HepG2 (cell line): Measurements from ENCODE around the gene MPV17L2. TPM values are rescaled to one million over a fixed set of nuclear protein-coding genes. Genes with fewer than 3 reads are reported as not detected.
A peak's percentile ranks its signal among the peaks of the same experiment; 100 is the strongest.

Experiments
- CENPX ChIP-seq: sonication (generic); formaldehyde crosslinking; IDR thresholded peaks from 2 replicates; pipeline ENCODE4 v1.9.0; 2021; ENCODE audit warnings: mild to moderate bottlenecking, missing genetic modification reagents, moderate library complexity
- DPF2 ChIP-seq: sonication (generic); formaldehyde crosslinking; IDR thresholded peaks from 2 replicates; pipeline ENCODE4 v1.4.0; 2020; ENCODE audit warnings: mild to moderate bottlenecking, low read depth, missing genetic modification reagents, borderline replicate concordance
- ELF1 ChIP-seq: sonication (generic); formaldehyde crosslinking; IDR thresholded peaks from 2 replicates; pipeline ENCODE4 v1.4.0; 2020; ENCODE audit warnings: missing genetic modification reagents
- HOXA3 ChIP-seq: sonication (generic); formaldehyde crosslinking; IDR thresholded peaks from 2 replicates; pipeline ENCODE4 v1.5.0; 2020; ENCODE audit warnings: missing genetic modification reagents
- JDP2 ChIP-seq: sonication (generic); formaldehyde crosslinking; IDR thresholded peaks from 2 replicates; pipeline ENCODE4 v1.8.1; 2022; ENCODE audit warnings: missing genetic modification reagents, borderline replicate concordance
- MTA1 ChIP-seq: sonication (generic); formaldehyde crosslinking; IDR thresholded peaks from 2 replicates; pipeline ENCODE4 v1.4.0; 2020; ENCODE audit warnings: missing genetic modification reagents, mild to moderate bottlenecking, borderline replicate concordance
- REL ChIP-seq: sonication (generic); formaldehyde crosslinking; conservative IDR thresholded peaks from 2 replicates; pipeline ENCODE4 v1.8.0; 2022; ENCODE audit warnings: mild to moderate bottlenecking, missing genetic modification reagents, moderate library complexity
- SP1 ChIP-seq, 2 experiments: fragments of 450-650 bp in 1 of 2; sonication (generic) in 1 of 2; formaldehyde crosslinking in 1 of 2; IDR thresholded peaks; 2 replicates each; pipeline versions ENCODE4 v1.4.0 to v1.6.1; 2016 to 2020; ENCODE audit warnings: missing genetic modification reagents in 1 of 2
- THRA ChIP-seq: sonication (generic); formaldehyde crosslinking; IDR thresholded peaks from 2 replicates; pipeline ENCODE4 v1.4.0; 2020; ENCODE audit warnings: missing genetic modification reagents, borderline replicate concordance
- ZC3H4 ChIP-seq: sonication (generic); formaldehyde crosslinking; IDR thresholded peaks from 2 replicates; pipeline ENCODE4 v1.4.0; 2020; ENCODE audit warnings: missing genetic modification reagents, borderline replicate concordance
- ZMYM3 ChIP-seq: sonication (generic); formaldehyde crosslinking; IDR thresholded peaks from 2 replicates; pipeline ENCODE4 v1.5.1; 2020; ENCODE audit warnings: mild to moderate bottlenecking, missing genetic modification reagents
- ZNF354B ChIP-seq: sonication (generic); formaldehyde crosslinking; IDR thresholded peaks from 2 replicates; pipeline ENCODE4 v1.8.0; 2022; ENCODE audit warnings: mild to moderate bottlenecking, missing genetic modification reagents
- ZNF768 ChIP-seq: sonication (generic); formaldehyde crosslinking; IDR thresholded peaks from 2 replicates; pipeline ENCODE4 v1.4.0; 2020; ENCODE audit warnings: missing genetic modification reagents
- polyA plus RNA-seq, 8 experiments: library from polyadenylated mRNA; depleted of rRNA in 3 of 8; stranded (reverse) in 7 of 8; unstranded in 1 of 8; fragments of >200 nt; fragmentation: Illumina TruSeq in 4 of 8; extraction: Trizol in 4 of 8; gene quantifications; 2 replicates each; pipeline versions ENCODE4 v1.2.1 to v1.2.3, GENCODE V29; 2011 to 2016; ENCODE audit warnings: low read depth in 4 of 8, missing spikeins in 1 of 8, mixed read lengths in 1 of 8; ENCODE audit not compliant: insufficient read depth in 1 of 8
- total RNA-seq, 5 experiments: library from RNA; depleted of rRNA; stranded (reverse); fragments of >200 nt; fragmentation: Illumina TruSeq; extraction: Trizol; gene quantifications; 2 replicates each; pipeline ENCODE4 v1.2.3, GENCODE V29; 2016; ENCODE audit warnings: low read depth in 1 of 5
- TF ChIP-seq, protein P1 (sequence below): IDR thresholded peaks from 2 replicates; pipeline ENCODE4 v1.6.1; 2012; ENCODE audit warnings: low read length, improper control_type of control experiment
- TF ChIP-seq, protein P2 (sequence below): sonication (generic); formaldehyde crosslinking; conservative IDR thresholded peaks from 2 replicates; pipeline ENCODE4 v1.4.0; 2020; ENCODE audit warnings: missing genetic modification reagents
- TF ChIP-seq, protein P3 (sequence below), 2 experiments: IDR thresholded peaks; 2 replicates each; pipeline ENCODE4 v1.6.1; 2011 to 2012; ENCODE audit warnings: low read length in 2 of 2, borderline replicate concordance in 1 of 2, low read depth in 1 of 2, mild to moderate bottlenecking in 1 of 2, moderate library complexity in 1 of 2

Gene MPV17L2
- total and polyA plus RNA-seq, 2 of the 13 experiments (the other 11 are each of a cell fraction or from before 2014, with no cell fraction given): 13.6 to 16.7 TPM

DNA sequence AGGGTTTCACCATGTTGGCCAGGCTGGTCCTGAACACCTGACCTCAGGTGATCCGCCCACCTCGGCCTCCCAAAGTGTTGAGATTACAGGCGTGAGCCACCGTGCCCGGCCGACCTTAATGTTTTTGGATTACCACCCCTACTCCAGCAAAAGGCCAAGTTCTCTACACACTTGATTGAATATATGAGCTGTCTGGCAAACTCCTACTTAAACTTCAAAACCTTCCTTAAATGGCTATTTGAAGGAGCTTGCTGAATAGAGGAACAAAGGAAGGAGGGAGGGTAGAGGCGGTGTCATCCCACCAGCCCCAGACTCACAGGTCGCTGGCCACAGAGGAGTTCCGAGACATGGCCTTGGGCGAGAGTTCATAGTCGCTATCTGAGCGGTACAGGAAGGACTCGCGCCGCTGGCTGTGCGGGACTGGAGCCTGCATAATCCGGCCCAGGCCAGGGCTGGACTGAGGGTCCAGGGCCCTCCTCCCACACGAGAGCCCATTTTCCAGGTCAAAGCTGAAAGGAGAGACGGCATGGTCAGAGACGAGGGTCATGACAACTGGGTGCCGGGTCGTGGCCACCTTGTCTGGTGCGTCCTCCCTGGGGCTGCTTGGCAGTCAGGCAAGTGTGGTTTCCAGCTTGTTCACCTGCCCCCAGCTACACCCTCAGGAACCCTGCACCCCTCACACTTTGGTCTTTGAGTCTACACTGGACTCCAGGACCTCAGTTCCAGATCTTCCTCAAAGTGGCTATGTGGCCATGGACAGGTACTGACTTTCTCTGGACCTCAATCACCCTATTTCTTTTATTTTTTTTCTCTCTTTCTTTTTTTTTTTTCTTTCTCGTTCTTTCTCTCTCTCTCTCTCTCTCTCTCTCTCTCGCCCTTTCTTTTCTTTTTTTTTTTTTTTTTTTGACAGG, 29.1 kb downstream of the MPV17L2 start (continued):
- TF ChIP-seq, protein P1, sequence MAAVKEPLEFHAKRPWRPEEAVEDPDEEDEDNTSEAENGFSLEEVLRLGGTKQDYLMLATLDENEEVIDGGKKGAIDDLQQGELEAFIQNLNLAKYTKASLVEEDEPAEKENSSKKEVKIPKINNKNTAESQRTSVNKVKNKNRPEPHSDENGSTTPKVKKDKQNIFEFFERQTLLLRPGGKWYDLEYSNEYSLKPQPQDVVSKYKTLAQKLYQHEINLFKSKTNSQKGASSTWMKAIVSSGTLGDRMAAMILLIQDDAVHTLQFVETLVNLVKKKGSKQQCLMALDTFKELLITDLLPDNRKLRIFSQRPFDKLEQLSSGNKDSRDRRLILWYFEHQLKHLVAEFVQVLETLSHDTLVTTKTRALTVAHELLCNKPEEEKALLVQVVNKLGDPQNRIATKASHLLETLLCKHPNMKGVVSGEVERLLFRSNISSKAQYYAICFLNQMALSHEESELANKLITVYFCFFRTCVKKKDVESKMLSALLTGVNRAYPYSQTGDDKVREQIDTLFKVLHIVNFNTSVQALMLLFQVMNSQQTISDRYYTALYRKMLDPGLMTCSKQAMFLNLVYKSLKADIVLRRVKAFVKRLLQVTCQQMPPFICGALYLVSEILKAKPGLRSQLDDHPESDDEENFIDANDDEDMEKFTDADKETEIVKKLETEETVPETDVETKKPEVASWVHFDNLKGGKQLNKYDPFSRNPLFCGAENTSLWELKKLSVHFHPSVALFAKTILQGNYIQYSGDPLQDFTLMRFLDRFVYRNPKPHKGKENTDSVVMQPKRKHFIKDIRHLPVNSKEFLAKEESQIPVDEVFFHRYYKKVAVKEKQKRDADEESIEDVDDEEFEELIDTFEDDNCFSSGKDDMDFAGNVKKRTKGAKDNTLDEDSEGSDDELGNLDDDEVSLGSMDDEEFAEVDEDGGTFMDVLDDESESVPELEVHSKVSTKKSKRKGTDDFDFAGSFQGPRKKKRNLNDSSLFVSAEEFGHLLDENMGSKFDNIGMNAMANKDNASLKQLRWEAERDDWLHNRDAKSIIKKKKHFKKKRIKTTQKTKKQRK: no peak
- no peak for TF ChIP-seq THRA
- TF ChIP-seq CENPX (CRISPR knock-in tag): no peak
- TF ChIP-seq MTA1 (CRISPR knock-in tag): peak; percentile 48; the same call in 1 of the 2 replicates
- TF ChIP-seq DPF2 (CRISPR knock-in tag): no peak; the same call in 1 of the 2 replicates
- no peak for TF ChIP-seq SP1 (IDR thresholded peaks at IDR 0.05)
- TF ChIP-seq SP1 (CRISPR knock-in tag; IDR thresholded peaks at IDR 0.05): no peak
- TF ChIP-seq ZMYM3 (CRISPR knock-in tag): peak; percentile 74
- TF ChIP-seq, protein P2, sequence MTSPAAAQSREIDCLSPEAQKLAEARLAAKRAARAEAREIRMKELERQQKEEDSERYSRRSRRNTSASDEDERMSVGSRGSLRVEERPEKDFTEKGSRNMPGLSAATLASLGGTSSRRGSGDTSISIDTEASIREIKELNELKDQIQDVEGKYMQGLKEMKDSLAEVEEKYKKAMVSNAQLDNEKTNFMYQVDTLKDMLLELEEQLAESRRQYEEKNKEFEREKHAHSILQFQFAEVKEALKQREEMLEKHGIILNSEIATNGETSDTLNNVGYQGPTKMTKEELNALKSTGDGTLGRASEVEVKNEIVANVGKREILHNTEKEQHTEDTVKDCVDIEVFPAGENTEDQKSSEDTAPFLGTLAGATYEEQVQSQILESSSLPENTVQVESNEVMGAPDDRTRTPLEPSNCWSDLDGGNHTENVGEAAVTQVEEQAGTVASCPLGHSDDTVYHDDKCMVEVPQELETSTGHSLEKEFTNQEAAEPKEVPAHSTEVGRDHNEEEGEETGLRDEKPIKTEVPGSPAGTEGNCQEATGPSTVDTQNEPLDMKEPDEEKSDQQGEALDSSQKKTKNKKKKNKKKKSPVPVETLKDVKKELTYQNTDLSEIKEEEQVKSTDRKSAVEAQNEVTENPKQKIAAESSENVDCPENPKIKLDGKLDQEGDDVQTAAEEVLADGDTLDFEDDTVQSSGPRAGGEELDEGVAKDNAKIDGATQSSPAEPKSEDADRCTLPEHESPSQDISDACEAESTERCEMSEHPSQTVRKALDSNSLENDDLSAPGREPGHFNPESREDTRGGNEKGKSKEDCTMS: no peak
- TF ChIP-seq REL (CRISPR knock-in tag): no peak
- TF ChIP-seq JDP2 (CRISPR knock-in tag): no peak
- TF ChIP-seq ZNF768 (CRISPR knock-in tag): 0 out of 2 replicates have a peak, but pooled peaks have one; percentile 25
- no peak for TF ChIP-seq ZC3H4 (CRISPR knock-in tag)
- no peak for TF ChIP-seq ZNF354B (CRISPR knock-in tag)
- TF ChIP-seq ELF1 (CRISPR knock-in tag): no peak
- TF ChIP-seq HOXA3 (CRISPR knock-in tag): peak; percentile 43; the same call in 1 of the 2 replicates
- TF ChIP-seq, protein P3, sequence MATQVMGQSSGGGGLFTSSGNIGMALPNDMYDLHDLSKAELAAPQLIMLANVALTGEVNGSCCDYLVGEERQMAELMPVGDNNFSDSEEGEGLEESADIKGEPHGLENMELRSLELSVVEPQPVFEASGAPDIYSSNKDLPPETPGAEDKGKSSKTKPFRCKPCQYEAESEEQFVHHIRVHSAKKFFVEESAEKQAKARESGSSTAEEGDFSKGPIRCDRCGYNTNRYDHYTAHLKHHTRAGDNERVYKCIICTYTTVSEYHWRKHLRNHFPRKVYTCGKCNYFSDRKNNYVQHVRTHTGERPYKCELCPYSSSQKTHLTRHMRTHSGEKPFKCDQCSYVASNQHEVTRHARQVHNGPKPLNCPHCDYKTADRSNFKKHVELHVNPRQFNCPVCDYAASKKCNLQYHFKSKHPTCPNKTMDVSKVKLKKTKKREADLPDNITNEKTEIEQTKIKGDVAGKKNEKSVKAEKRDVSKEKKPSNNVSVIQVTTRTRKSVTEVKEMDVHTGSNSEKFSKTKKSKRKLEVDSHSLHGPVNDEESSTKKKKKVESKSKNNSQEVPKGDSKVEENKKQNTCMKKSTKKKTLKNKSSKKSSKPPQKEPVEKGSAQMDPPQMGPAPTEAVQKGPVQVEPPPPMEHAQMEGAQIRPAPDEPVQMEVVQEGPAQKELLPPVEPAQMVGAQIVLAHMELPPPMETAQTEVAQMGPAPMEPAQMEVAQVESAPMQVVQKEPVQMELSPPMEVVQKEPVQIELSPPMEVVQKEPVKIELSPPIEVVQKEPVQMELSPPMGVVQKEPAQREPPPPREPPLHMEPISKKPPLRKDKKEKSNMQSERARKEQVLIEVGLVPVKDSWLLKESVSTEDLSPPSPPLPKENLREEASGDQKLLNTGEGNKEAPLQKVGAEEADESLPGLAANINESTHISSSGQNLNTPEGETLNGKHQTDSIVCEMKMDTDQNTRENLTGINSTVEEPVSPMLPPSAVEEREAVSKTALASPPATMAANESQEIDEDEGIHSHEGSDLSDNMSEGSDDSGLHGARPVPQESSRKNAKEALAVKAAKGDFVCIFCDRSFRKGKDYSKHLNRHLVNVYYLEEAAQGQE (IDR thresholded peaks at IDR 0.05; ENCODE audit: borderline replicate concordance in 1 of 2, low read depth in 1 of 2, low read length in 2 of 2): no peak
